ENCODE results near the gene B3GAT1.

Gene B3GAT1

GRCh38 chr11:134333312-134333711 lies 78.7 kb downstream of the B3GAT1 start:
- DNase-seq (ENCODE audit: low read depth), result no peak

DNA sequence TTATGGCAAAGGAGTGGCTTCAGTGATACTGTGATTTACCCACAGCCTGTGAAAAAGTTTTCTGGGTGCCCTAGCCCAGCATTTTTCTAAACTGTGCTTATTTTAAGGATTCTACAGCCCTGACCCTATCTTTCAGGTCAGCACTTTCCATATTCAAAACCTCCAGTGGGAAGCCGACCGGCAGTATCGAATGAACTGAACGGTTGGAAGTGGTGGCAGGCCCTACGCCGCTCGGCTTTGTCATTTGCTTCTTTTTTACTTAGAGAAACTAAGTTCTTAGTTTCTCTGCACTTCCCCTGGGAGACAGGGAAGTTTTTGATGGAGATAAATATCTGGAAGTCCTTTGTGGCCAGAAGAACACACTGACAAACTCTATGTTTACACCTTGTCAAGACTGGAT lies 79.3 kb downstream of the B3GAT1 start:
- DNase-seq (ENCODE audit: low read depth), result no peak

GRCh38 chr11:134332189-134332631 lies 79.8 kb downstream of the B3GAT1 start:
- peak; percentile 9 for DNase-seq (ENCODE audit: low read depth)

- DNase-seq (ENCODE audit: low read depth), result peak; percentile 74
These were observed 80.5 kb downstream of the B3GAT1 start, which contains the start of gene GLB1L2 for GRCh38 chr11:134331354-134332188. TSS of gene GLB1L2 (plus strand) at chr11:134331988. CDS start at chr11:134332062, 74 bp downstream.

DNA sequence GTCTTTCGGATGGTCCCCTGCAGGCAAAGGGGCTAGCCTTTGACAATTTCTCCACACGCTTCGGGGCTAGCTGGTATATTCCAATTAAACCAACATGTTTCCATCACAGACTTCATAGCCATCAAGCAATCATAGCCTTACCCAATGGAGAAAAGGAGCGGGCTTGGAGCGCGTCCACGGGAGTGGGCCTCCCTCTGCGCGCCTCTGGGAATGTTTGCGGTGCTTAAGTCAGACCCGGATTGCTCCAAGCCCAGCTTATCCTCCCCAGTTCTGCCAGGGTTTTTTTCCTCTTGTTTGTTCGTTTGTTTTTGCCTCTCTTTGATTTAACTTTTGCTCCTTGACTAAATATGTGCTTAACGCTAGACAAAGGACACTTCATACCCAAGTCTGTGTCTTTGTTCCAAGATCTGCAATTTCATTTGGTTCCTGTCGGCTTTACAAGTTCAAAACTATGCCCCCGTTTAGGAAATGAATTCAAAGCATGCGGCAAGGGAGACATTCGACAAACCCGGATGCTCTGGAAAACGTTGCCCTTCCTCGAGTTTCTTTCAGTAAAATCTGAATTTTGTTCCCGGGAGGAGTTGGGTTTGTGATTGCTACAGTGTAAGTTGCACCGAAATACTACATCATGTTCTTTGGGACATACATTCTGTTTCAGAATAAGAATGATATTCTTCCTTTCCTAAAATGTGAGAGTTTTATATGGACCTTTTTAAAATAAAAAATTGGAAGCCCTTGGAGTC lies 81.3 kb downstream of the B3GAT1 start:
- no peak for DNase-seq (ENCODE audit: low read depth)
